Pons (tissue), 1 donor: ENCODE results near the gene EFTUD2.
"Not testable (repeated sequence)": the region's sequence is repeated elsewhere in the genome, so short reads cannot be mapped to it uniquely, and the experiment has no call there.

Experiments
- DNase-seq: peaks from one replicate; pipeline ENCODE4 v3.0.0-alpha.2; 2016; ENCODE audit warnings: low spot score

Gene EFTUD2

DNA sequence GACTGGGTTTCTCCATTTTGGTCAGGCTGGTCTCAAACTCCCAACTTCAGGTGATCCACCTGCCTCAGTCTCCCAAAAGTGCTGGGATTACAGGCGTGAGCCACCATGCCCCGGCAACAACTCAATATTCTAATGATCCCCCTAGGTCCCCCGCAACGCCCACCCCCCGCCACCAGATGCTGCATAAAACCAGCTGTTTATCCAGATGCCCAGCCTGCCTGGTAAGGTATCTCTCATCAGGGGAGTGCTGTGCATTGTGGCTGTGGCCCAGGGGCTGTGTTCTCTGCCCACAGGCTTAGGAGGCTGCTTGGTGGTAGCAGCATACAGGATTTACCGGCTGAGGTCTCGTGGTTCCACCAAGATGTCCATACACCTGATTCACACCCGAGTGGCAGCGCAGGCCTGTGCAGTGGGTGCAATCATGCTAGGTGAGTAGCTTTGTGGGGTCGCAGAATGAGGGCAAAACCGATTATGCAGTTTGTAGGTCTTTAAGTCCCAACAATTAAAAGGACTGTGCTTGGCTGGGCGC, 50.2 kb downstream of the EFTUD2 start:
- no peak for DNase-seq

DNA sequence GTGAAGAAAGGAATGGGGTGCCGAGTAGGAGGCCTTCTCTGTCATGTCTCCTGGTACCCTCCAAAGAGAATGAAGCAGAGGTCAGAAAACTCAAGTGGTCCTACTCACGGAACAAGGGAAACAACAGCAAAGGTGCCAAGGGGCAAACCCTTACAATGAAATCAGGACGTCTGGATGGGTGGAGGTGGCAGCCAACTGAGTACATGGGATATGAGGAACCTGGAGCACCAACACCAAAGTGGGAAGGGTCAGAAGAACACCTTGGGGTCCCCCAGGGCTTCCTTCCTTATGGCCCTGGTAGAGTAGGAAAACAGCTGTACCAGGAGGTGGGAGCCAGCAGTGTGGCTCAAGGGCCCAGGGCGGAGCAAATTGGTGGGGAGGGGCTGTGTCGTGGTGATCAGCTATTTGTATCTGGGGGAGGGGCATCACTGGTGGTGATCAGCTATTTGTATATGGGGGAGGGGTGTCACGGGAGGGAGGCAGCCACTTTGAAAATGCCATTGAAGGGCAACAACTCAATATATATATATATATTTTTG, 50.9 kb downstream of the EFTUD2 start:
- no peak for DNase-seq

DNA sequence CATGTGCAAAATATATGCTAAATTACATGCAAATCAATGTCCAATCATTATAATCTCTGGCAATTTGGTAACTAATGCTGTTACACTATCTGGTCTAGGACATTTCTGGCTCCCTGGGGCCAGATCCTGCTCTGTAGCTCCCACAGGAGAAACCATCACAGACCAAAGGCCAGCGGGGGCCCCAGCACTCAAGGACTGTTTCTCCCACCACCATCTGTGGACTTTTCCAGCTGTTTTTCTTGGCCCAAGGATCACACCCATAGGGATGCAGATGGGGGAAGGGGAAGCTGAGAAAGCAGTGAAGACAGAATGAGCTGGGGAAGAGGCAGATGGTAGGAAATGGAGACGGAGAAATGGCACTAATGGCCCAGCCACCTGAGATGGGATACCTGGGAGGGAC, 51.7 kb downstream of the EFTUD2 start, which contains the start of gene HIGD1B:
Gene HIGD1B, plus strand, starts transcription at position 298 of the 400 bp plus-strand sequence. CDS start 270 bp downstream, outside the sequence.
- no peak for DNase-seq

DNA sequence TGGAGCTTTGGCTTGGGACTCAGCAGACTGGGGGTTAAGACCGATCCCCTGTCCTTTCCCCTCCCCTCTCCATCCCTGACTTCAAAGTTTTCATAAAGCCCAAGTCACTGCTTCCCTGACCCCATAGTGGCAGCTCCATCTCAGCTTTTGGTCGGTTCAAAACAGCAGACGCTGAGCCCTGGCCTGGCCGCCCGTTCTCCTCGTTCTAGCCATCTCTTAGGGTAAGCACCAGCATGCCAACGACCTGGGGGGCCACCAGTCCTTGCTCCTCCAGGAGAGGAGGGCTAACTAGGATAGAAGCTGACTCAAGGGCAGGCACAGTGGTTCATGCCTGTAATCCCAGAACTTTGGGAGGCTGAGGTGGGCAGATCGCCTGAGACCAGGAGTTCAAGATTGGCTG, 53.0 kb downstream of the EFTUD2 start:
- DNase-seq = no peak

DNA sequence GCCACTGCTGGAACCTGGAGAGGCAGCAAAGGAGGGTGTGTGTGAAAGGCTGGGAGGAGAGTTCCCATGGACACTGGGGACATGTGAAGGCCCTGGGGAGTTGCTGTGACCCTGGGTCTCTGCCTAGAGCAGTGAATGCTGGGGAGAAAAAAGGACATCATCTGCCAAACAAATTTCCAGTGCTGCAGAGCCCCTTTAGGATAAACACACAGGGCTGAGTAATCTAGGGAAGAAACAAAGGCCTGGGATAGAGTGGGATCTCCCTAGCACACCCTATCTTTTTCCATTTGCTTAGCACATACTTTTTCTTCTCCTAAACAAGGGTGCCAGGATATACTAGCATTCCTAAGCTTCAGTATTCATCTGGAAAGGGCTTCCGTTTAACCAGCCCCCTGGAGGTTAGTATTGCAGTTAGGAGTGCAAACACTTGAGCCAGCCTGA, 54.8 kb downstream of the EFTUD2 start:
- DNase-seq = no peak

DNA sequence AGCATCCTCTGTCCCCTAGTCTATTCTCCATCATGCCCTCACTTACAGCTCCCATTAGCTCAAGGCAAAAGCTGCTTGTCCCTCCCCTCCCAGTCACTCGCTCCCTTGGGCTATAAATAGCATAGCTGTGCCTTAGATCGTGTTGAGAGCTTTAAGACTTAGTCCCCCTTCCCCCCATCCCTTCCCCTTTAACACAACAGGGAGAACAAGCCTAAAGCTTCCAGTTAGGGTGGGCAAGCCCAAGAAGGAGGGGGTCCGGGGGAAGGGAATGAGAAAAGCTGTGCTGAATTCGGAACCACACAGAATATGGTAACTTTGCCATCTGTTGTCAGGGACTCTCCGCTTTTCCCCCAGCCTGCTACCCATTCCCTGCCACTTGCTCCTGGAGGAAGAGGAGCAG, 56.5 kb downstream of the EFTUD2 start:
- no peak for DNase-seq

DNA sequence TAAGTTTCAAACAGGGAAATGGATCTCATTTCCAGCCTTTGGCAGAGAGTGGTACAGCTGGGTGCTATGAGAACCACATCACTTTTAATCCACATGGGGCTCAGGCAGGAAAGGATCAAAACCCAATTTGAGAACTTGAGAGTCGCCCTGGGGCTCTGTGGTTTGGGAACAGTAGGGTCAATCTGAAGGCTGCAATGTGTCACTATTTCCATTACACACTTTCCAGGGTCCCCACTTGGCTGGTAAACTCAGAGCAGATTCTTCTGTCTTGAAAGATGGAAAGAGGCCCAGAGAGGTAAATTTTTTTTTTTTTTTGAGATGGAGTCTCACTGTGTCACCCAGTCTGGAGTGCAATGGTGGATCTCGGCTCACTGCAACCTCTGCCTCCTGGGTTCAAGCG, 58.3 kb downstream of the EFTUD2 start:
- DNase-seq = no peak

DNA sequence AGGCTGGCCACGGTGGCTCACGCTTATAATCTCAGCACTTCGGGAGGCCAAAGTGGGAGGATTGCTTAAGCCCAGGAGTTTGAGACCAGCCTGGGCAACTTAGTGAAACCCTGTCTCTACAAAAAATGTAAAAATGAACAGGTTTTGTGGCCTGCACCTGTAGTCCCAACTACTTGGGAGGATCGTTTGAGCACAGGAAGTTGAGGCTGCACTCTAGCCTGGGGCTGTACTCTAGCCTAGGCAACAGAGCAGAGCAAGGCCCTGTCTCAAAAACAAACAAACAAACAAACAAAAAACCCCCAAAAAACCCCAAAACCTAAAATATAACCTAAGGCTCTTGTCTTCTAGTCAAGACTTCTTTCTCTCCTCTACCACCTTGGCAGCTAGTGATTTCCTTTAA, 59.0 kb downstream of the EFTUD2 start:
- no peak for DNase-seq

DNA sequence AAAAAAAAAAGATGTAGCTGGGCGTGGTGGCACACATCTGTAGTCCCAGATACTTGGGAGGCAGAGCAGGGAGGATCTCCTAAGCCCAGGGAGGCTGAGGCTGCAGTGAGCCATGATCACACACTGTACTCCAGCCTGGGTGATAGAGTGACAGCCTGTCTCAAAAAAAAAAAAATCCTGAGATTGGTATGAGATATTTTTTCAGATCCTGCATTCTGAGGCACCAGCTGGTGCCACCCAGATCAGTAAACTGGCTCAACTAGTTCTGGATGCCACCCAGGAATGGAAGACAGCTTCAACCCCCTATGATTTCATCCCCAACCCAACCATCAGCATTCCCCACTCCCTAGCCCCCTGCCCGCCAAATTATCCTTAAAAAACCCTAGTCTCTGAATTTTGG, 62.0 kb downstream of the EFTUD2 start:
- DNase-seq = no peak

DNA sequence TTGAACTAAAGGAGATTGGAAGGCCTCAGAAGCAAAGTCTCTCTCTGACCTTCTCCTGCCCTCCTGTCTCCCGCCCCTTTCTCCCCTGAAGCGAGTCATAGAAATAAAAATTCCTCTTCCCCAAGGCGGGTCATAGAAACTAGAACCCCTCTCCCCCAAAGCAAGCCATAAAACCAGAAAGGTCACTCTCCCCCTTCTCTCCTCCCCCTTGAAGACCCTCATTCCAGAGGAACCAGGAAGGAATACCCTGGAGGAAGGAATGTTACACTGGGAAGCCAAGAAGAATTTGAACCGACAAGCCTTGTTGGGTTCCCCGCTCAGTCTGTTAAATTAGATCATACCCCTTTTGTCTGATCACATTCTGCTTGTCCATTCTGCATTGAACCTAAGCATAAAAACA, 66.4 kb downstream of the EFTUD2 start:
- DNase-seq = no peak

DNA sequence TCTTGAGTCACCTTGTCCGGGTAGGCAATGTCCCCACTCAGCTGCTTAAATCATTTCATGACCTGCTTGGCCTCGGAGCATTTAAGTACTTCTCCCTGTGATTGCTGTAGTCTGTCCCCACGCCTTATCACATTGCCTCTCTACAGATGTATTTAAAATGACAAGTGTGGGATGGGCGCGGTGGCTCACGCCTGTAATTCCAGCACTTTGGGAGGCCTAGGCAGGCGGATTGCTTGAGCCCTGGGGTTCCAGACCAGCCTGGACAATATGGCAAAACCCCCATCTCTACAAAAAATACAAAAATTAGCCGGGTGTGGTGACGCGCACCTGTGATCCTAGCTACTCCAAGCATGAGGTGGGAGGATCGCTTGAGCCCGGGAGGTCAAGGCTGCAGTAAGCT, 67.9 kb downstream of the EFTUD2 start:
- no peak for DNase-seq

DNA sequence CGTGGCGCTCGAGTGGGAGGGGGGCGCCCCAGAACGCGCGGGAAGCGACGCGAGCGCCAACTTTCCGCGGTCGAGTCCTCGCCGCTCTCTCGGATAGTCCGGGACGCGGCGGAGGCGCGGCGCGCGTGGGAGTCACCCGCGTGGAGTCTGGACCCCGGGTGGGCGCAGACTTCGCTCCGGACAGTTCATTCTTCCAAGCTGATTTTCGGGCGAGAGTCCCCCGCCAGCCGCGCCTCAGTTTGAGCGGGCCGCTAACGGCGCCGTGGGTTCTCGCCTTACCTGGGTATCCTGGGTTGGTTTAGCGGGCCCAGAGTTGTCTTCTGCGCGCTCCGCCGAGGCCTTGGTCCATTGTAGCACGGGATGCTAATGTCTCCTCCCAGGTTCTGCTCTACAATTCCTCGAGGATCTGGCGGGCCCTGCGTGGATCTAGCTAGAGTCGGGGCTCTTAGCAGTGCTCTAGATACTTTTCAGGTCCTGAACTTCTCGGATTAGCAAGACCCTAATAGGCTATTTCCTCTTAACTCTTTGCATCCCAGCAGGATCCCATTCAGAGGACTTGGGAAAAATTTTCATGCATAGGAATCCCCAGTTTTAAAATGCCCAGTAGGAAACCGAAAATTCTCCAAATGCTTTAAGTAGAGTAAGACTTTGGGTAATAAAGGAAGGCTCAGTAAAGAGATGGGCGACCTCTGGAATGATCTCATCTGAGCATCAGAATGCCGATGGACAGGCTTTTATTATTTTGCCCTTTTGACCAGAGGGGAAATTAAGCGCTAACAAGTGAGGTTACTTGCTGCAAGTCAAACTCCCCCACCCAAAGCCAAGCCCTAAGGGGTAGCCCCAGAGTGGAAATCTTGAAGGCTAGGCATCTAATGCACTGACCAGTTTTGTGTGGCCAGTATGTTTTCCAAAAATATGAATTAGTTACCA, 68.6 kb downstream of the EFTUD2 start:
- DNase-seq = no peak

DNA sequence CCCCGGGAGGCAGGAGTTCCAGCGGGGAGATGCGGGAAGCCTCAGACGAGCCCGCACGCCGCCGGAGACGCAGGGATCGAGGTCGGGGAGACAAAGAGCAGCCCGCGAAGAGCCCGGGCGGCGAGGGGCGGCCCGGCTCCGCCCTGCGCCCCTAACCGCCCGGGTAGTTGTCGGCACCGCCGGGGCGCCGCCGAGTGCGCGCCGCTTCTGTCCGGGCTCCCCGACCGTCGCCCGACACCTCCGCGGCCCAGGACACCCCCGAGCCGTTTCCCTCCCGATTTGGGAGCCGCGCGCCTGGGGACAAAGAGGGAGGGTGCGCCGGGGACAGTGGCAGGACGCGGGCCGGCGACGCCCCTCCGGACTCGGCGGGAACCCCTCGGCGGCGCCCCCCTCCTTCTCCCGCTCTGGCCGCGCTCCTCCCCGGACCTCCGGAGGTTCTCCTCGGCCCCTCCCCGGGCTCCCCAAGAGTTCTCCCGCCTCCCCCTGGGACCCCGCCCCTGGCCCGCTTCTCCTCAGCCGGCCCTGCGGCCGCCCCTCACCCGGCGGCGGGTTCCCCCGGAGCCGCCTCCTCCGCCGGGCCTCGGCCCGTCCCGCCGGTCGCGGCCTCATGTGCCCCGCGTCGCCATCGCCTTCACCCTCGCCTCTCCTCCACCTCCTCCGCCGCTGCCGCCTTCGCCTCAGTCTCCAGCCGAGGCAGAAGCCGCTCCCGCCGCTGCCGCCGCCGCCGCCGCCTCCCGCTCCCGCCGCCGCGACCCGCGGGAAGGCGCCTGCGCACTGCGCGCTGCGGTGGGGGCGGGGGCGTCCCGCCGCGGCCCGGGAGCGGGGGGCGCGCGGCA, 69.5 kb downstream of the EFTUD2 start, which contains the start of gene GJC1:
Gene GJC1, minus strand, starts transcription at position 765 of the 836 bp plus-strand sequence. CDS start 24,470 bp downstream, outside the sequence.
- no peak for DNase-seq

DNA sequence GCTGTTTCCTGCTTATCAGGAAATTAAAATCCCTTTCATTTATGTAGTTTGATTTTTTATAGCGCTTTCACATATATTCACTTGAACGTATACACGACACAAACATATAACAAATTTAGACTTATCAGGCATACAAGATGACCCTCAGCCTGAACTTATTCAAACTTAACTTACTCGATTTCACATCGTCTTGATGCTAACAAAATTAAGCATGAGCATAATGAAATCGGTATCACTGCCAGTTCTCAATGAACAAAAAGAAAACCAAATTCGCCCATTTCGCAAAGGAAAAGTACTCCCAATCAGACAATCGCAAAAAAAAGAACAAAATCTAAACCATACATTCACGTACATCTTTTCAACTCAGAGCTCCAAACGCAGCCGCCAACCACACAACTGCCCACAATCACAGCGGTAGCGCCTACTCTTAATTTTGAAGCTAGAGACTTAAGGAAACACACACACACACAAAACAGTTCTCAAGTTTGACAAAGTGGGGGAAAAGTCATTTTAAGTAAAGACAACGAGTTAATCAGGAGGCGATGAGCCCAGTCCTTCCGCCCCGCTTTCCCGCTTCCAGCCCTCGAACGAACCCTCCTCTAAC, 70.2 kb downstream of the EFTUD2 start:
- DNase-seq = no peak

DNA sequence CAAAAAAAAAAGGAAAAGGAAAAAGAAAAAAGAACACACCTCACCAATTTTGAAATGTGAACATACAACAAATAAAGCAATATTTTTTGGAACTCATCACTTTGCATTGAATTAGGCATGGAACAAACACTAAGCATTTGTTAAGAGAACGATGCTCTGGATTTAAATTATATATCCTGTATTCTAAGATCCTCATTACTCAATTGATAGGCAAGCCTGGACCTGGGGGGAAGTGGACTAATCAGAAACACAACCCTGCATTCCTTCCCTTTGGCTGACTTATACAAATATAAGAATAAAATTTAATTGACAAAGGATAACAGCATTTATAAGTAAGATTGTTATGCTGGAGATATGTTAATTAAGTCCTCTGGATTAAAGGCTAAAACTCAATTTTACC, 71.4 kb downstream of the EFTUD2 start:
- no peak for DNase-seq

DNA sequence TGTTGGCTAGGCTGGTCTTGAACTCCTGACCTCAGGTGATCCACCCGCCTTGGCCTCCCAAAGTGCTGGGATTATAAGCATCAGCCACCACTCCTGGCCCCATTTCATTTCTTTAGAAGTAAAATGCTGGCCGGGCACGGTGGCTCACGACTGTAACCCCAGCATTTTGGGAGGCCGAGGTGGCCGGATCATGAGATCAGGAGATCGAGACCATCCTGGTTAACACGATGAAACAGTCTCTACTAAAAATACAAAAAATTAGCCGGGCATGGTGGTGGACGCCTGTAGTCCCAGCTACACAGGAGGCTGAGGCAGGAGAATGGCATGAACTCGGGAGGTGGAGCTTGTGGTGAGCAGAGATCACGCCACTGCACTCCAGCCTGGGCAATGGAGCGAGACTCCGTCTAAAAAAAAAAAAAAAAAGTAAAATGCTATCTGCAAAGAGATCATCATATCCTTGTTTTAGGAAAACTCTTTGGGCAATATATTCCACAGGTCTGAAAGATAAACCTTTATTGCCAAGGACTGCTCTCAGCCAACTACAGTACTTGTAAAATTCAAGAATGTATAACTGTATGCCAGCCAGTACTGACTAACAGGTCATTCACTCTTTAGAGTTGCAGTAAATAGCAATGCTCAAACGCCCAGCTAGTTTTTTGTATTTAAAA, 73.0 kb downstream of the EFTUD2 start:
- no peak for DNase-seq

DNA sequence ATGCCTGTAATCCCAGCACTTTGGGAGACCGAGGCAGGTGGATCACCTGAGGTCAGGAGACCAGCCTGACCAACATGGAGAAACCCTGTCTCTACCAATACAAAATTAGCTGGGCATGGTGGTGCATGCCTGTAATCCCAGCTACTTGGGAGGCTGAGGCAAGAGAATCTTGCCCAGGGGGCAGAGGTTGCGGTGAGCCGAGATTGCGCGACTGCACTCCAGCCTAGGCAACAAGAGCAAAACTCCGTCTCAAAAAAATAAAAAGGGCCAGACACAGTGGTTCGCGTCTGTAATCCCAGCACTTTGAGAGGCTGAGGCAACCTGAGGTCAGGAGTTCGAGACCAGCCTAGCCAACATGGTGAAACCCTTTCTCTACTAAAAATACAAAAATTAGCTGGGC, 74.0 kb downstream of the EFTUD2 start:
- DNase-seq = not testable (repeated sequence)

DNA sequence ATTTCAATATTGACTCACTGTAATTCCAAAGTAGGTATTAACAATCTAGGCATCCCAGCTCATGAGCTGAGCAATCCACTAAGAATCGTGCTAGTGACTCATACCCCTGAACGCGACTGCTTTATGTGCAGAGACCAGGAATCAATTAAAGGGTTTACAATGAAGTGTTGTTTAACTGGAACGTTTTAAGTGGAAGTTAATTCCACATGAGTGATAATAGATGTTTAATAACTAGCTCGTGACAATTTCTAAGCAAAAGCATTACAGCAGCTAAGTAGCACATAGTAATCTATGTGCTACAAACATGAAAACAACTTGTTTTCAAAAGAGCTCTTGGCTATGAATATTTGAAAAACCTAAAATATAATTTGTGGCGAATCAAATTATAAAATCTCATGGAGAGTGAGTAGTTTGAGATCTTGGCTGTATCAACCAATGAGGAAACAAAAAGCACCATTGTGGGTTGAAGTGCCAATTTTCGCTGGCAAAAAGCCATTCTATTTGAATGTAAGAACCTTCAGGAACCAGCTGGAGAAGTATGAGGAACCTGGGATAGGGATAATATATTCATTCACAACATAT, 78.5 kb downstream of the EFTUD2 start:
- DNase-seq = no peak

DNA sequence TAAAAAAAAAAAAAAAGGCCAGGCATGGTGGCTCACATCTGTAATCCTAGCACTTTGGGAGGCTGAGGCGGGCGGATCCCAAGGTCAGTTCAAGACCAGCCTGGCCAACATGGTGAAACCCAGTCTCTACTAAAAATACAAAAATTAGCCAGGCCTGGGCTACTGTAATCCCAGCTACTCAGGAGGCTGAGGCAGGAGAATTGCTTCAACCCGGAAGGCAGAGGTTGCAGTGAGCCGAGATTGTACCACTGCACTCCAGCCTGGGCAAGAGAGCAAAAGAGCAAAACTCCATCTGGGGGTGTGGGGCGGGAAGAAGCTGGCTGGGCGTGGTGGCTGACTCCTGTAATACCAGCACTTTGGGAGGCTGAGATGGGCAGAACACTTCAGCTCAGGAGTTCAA, 80.7 kb downstream of the EFTUD2 start:
- not testable (repeated sequence) for DNase-seq

DNA sequence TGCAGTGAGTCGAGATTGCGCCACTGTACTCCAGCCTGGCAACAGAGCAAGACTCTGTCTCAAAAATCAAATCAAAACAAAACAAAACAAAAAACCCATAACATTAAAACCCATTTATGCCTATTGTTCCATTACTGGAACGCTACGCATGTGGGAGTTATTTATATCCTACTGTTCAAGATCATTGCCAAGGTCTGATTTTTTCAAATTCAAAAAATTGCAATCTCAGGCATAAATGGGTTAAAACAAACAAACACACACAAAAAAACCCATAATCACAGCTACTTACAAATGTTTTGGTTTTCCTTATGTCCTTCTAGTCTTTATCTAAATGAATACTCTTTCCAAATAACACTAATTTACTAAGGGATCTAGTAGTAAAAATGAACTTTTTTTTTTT, 87.0 kb downstream of the EFTUD2 start:
- DNase-seq = no peak
